GM23248 (cell line): ENCODE data around the gene NQO1.

Source experiments
- EZH2 ChIP-seq: fragments of 200-600 bp; sonication (generic); IDR thresholded peaks from 2 replicates; pipeline ENCODE4 v1.6.1; 2018; ENCODE audit warnings: antibody characterized with exemption, mild to moderate bottlenecking; ENCODE audit not compliant: insufficient read depth, poor library complexity, severe bottlenecking
- EZH2phosphoT487 ChIP-seq: fragments of 200-600 bp; sonication (generic); IDR thresholded peaks from 2 replicates; pipeline ENCODE4 v1.6.1; 2018; ENCODE audit warnings: antibody characterized with exemption, moderate library complexity, mild to moderate bottlenecking, low read depth; ENCODE audit not compliant: insufficient read depth

GRCh38 chr16:69712914-69713581 is 13.3 kb downstream of the NQO1 start:
- TF ChIP-seq EZH2 (no peak), EZH2phosphoT487 (no peak)
